Prostate gland (tissue), 2 donors: ENCODE measurements around the gene PPP1R13B.

ENCODE experiments used
- CTCF ChIP-seq, 4 experiments: fragments of 200-600 bp in 2 of 4; fragments of 450-650 bp in 2 of 4; sonication (generic) in 2 of 4; IDR thresholded peaks; 1 replicate in 3 of 4; 2 replicates in 1 of 4; pipeline ENCODE4 v1.5.1; 2016 to 2019; ENCODE audit warnings: antibody characterized with exemption in 4 of 4, mild to moderate bottlenecking in 2 of 4, moderate library complexity in 2 of 4
- POLR2A ChIP-seq: fragments of 450-650 bp; IDR thresholded peaks from one replicate; pipeline ENCODE4 v1.6.1; 2016; ENCODE audit warnings: antibody characterized with exemption, mild to moderate bottlenecking
- POLR2AphosphoS5 ChIP-seq: sonication (generic); formaldehyde crosslinking; IDR thresholded peaks from one replicate; pipeline ENCODE4 v1.6.1; 2017; ENCODE audit warnings: antibody characterized with exemption

GRCh38 chr14:103716899-103717411 lies 130.4 kb downstream of the PPP1R13B start:
- TF ChIP-seq CTCF (IDR thresholded peaks at IDR 0.05) (no peak), POLR2A (no peak), POLR2AphosphoS5 (no peak)
